Islet of Langerhans (tissue), 1 donor: Measurements from ENCODE around the gene TMEM30A.

Source experiments
- FAIRE-seq: peaks from one replicate; lab custom pipeline; 2011; peaks lifted over from hg19 to GRCh38; lab: Jason Lieb, UNC

Gene TMEM30A

GRCh38 chr6:75291744-75292143, 7.2 kb upstream of the TMEM30A start:
- FAIRE-seq, result peak; percentile 27

- FAIRE-seq, result no peak
Observed at GRCh38 chr6:75291331-75291730, 6.7 kb upstream of the TMEM30A start.

- no peak for FAIRE-seq
Observed at GRCh38 chr6:75290136-75290945, 5.7 kb upstream of the TMEM30A start.

- no peak for FAIRE-seq
Observed at GRCh38 chr6:75288023-75288422, 3.4 kb upstream of the TMEM30A start.

GRCh38 chr6:75287424-75287823, 2.8 kb upstream of the TMEM30A start:
- FAIRE-seq, result no peak

GRCh38 chr6:75286955-75287354, 2.4 kb upstream of the TMEM30A start:
- peak; percentile 62 for FAIRE-seq

GRCh38 chr6:75285283-75285639, 669 bp upstream of the TMEM30A start:
- FAIRE-seq, result no peak

GRCh38 chr6:75283907-75284631, 523 bp downstream of the TMEM30A start:
- FAIRE-seq, result no peak

- FAIRE-seq, result no peak
Observed at GRCh38 chr6:75282706-75283105, 1.9 kb downstream of the TMEM30A start.

- FAIRE-seq, result peak; percentile 5
Observed at GRCh38 chr6:75281653-75282052, 2.9 kb downstream of the TMEM30A start.

GRCh38 chr6:75280131-75280855, 4.3 kb downstream of the TMEM30A start:
- no peak for FAIRE-seq

GRCh38 chr6:75279418-75279817, 5.2 kb downstream of the TMEM30A start:
- peak; percentile 64 for FAIRE-seq

- FAIRE-seq, result no peak
Observed at GRCh38 chr6:75278474-75279077, 6.0 kb downstream of the TMEM30A start.

GRCh38 chr6:75275067-75275466, 9.5 kb downstream of the TMEM30A start:
- FAIRE-seq, result no peak

GRCh38 chr6:75273009-75273408, 11.6 kb downstream of the TMEM30A start:
- no peak for FAIRE-seq

- FAIRE-seq, result no peak
Observed at GRCh38 chr6:75272145-75272840, 12.3 kb downstream of the TMEM30A start.

- FAIRE-seq, result no peak
Observed at GRCh38 chr6:75268988-75269354, 15.6 kb downstream of the TMEM30A start.

GRCh38 chr6:75268121-75268987, 16.2 kb downstream of the TMEM30A start:
- no peak for FAIRE-seq

GRCh38 chr6:75267461-75267860, 17.1 kb downstream of the TMEM30A start:
- FAIRE-seq, result peak; percentile 86

GRCh38 chr6:75266716-75267291, 17.8 kb downstream of the TMEM30A start:
- FAIRE-seq, result peak; percentile 100

- no peak for FAIRE-seq
Observed at GRCh38 chr6:75263401-75263750, 21.2 kb downstream of the TMEM30A start.
